Femur (tissue), 1 donor: Measurements from ENCODE around the gene EPS8L3.

Experiments
- DNase-seq: peaks from one replicate; pipeline ENCODE4 v3.0.0-alpha.2; 2017

Gene EPS8L3

DNA sequence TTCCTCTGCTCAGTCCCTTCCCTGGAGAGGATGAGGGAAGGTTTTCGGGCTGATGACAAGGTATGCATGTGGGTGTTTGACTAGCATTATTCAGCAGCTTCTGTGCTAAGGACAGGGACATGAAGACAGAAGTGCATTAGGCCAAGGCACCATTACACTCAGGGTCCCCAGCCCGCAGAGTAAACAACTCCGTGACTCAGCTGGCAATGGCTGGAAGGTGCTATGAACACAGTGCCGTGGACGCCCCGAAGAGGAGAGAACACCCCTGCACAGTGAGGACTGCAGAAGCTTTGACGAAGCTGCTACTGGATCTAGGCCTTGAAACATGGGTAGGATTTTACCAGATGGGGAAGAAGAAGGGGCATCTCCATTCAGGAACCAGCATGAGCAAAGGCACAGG, 13.7 kb upstream of the EPS8L3 start:
- DNase-seq: peak; percentile 17

DNA sequence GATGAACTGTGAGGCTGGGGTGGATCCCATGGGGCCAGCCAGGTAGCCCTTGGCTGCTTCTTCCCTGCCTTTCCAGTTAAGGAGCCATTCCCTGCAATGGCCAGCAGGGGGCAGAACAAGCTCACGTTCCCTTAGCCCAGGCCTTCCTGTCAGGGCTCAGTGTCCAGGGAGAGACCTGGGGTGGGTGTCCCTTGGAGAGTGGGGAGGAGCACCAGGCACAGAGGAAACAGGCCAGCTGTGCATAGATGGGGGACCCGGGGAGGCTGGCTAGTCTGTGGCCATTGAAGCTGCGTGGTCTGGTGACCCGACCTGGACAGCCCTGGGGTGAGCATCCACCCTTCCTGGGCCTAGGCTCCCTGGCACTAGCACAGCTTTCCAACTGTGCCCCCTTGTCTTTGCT, 13.2 kb upstream of the EPS8L3 start:
- DNase-seq: peak; percentile 88

DNA sequence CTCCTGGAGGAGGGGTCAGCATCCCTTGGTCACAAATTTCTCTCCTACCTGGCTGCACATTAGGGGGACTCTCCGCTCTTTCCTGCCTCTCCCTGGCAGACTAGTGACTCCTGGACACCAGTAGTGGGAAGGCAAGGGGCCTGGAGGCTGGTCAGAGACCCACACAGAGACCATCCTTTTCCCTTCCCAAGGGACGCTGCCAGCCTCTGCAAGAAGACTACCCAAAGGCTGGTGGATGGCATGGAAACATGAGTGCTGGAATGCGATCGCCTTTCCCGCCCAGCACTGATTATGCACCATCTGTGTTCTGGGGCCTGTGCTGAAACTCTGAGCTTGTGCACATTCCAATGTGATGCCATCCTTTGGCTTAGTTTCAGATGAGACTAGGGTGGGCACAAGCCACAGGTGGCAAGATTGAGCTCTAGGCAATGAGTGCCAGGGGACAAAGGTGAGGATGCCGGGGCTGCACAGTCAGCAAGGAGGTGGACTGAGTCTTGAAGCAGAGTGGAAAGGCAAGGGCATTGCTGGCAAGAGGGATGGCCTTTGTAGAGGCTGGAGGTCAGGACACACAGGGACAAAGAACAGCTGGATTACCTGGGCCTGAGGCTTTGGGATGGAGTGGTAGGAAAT, 12.6 kb upstream of the EPS8L3 start:
- DNase-seq: peak; percentile 26

DNA sequence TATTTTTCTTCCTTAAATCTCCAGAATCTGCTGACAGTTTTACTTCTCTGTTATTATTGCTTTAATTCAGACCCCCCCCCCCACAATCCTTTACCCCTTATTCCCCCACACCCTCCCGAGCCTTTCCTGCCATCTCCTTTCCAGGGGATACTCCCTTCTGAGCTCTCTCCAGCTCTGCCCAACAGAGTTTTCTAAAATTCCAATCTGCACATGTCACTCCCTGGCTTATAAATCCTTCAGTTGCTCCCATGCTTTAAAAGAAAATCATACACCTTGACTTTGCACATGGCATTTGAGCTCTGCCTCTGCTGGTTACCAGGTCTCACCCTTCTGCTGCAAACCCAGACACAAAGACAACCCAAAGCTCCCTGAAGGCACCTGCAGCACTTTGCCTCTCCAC, 11.7 kb upstream of the EPS8L3 start:
- peak; percentile 18 for DNase-seq

DNA sequence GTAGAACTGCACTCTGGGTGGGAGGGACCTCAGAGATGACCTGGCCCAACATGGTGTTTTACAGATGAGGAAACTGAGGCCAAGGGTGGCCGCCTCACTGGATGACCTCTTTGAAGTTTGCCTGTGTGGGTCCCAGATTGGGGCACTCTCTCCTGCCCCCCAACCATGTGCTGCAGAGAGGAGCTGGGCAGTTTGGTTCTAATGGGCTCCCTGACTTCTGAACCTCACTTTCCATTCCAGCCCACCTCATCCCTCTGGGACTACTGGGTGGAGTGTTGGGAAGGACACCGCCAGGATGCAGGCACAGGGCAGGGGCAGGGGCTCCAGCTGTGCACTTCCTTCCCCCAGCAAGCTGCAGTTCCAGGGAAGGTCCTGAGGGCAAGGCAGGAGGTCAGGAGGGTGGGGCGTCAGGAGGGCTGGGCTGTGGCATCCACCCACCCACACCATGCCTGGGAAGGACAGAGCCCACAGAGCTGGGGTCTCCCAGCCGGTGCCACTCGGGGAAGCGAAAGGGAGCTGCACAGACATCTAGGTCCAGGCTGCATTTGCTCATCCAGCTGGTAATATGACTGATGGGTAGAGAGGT, 10.3 kb upstream of the EPS8L3 start:
- DNase-seq: no peak

DNA sequence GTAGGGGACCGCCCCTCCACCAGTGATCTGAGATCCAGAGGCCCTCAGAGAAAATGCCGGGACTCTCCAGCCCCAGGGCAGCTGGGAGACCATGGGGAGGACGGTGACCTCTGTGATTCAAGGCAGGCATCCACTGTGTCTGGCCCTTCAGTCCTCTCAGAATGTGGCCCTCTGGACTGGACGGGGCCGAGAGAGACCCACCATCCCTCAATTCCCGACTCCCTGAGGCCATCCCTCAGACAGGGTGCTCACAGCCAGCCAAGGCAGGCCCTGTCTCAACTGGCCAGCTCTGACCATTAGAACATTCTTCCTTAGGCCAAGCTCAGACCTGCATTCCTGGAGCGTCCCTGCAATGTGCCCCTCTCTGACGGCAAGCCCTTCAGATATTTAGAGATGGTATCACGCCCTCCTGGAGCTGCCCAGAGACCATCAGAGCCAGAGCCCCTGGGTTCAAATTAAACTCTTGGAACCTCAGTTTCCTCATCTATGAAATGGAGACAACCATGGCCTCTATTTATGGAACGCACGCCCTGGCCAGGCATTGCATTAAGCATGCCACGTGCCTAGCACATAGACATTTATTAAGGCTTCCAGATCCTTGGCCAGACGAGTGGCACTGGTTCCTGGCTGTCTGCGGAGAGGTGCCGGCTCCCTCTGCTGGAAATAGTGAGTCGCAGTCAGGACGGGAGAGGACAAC, 9.6 kb upstream of the EPS8L3 start:
- DNase-seq: peak; percentile 90

DNA sequence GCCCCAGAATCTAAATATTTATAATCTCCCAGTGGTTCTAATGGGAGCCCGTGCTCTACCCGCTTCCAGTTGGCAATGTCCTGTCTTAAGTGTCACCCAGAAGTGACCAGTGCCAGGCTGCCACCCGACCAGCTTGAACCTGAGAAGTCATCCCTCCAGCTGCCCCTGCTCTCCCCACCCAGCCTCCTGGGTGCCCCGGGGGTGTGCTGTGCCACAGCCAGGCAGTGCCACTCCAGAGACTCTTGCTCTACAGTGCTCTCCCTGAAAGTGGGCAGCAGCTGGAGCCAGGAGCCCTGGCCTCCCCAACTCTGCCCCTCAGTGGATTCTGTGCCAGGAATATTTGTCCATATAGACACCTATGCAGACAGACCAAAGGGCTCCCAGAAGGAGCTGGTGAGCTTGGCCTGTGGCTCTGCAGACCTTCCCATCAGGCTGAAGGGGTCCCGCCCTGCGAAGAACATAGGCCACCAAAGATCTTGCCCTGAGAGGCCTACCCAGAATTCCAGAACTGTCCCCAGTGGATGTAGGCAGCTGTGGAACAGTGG, 9.0 kb upstream of the EPS8L3 start:
- no peak for DNase-seq

DNA sequence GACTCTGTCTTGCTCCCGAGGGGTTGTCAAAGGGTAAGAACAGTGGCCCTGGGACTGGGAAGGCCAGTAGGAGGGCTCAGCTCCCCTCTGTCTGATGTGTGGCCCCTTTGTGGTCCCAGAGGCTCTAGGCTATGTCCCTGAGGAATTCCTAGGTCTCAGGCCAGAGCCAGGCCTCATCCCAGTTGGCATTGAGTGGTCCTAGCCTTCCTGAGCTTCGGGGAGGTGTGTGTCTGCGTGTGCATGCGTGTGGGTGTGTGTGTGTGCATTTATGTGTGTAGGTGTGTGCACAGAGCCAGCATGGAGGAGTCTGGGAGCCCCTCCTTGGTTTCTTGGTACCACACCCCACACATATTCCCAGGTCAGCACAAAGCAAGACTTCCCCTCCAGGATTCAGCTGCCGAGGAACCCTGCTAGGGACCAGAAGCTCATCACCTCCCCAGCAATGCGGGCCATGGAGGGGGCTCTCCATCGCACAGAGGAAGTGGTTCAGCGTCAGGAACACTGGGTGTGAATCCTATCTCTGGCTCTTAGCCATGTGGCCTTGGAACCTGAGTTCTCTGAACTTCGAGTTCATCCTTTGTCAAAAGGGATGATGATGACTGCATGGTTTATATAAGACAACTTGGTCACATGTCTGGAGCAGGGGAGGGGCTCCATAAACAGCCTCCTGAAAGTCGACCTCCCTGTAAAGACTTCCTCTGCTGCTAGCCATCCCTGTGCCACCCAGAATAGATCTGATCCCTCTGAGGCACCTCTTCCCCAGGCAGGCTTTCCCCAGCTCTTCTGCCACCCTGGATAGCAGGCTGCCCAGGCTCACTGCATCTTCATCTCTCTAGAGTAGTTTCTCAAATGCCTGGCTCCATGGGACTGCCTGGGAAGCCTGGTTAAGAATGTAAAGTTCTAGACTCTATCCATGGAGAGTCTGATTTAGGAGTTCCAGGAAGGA, 8.3 kb upstream of the EPS8L3 start:
- peak; percentile 16 for DNase-seq

DNA sequence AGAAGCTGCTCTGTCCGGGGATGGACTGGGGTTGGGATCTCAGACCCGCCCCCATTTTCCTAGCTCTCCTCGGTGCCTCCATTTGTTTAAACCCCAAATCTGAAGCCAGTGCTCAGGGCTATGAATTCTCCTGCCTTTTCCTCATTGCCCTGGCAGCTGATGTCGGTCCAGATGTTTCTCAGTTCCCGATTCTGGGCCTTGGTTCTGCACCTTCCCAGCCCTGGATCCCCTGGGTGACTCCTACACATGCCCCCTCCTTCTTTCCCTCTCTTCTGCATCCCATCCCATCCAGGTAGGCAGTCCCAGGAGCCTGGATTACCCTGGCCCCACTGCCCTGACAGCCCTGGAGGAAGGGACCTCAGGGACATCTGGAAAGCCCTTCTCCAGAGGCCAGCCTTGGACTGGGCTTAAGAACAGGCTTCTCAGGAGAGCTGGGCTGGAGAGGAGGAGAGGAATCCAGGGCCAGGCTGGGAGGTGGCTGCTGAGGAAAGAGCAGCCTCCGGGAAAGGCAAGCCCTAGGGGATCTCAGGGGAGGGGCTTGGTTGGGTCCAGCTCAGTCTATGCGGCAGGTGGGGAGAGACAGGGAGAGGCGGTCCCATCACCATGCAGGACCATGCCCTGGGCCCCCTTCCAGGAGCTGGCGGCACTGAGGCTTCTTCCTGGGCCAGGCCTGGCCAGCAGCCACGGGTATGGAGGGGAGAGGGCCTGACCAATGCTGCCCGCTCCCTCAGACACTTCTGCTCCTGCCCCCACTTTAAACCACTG, 6.8 kb upstream of the EPS8L3 start:
- DNase-seq: peak; percentile 69

DNA sequence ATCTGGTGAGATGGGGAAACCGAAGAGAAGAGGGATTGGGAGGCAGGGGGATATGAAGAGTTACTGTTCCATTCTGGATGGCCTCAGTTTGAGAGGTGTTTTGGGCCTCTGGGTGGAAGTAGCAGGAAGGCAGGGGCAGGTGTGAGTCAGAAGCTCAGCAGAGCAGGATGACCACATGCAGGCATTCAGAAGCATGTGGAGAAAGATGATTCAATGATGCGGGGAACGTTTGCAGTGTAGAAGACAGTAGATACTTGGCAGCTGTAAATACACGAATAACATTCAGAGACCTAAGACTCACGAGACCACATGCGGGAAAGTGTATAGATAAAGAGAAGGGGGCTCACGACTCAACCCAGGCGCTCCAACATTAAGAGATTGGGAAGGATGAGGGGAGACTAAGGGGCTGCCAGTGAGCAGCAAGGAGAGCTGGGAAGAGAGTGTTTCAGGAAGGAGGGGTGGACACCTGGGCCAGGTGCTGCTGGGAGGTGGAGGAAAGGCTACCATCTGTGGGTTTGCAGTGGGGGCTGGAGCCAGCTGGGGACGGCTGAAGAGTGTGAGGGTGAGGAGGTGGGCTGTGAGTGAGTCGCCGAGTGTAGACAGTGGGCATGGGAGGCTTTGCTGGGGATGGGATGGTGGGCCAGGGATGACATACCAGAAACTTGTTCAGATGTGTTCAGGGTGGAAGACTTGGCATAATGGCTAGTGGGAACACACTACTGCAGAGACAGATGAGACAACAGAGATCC, 5.8 kb upstream of the EPS8L3 start:
- DNase-seq: peak; percentile 10

DNA sequence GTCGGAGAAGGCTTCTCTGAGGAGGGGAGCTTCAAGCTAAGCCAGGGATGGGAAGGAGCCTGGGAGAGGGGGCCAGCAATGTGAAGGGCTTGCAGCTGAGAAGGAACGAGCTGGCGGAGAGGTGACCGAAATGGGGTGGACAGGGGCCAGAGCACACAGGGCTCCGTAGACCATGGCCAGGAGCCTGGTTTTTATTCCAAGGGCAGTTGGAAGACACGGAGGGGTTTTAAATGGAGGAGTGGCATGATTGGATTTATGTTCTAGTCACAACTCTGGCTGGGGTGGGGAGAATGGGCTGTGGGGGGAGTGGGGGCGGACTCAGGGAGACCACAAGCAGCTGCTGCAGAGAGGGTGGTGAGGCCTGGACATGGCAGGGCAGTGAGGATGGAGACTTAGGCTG, 5.1 kb upstream of the EPS8L3 start:
- peak; percentile 18 for DNase-seq

DNA sequence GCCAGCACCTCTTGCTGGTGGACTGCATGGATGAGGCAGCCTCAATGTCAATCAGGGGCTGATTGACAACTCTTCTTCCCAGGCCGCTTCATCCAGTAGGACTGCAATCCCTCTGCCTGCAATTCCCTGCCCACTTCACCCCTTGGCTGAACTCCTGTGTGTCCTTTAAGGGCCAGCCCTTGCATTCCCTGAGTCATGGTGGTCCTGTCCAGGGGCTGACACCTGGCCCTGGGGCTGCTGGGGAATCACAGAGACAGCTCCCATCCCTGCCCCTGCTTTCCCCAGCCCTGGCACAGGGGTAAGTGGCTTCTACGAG, 4.6 kb upstream of the EPS8L3 start:
- no peak for DNase-seq

DNA sequence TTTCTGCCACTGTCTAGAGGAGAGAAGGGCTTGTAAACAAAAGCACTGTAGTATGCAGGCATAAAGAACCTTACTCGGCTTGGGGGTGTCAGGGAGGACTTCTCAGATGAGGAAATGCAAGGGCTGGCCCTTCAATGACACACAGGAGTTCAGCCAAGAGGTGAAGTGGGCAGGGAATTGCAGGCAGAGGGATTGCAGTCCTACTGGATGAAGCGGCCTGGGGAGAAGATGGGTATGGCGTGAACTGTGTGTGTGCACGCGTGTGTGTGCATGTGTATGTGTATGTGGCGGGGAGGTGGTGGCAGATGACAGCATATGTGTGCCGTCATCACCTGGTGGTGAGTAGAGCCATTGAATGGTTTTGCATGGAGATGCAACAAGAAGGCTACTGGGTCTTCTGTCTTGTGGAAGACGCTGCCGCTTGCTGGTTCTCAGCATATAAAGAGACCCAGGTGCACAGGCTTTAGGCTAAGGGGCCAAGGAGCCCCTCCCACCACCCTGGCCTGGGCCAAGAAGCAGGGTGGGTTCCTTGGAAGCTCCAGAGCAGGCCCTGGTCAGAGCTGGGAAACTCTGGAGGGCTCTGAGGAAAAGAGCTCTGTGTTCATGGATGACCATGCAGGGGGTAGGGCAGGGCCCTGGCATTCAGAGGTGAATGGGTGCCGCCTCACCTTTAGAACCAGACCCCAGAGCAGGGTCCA, 4.1 kb upstream of the EPS8L3 start:
- peak; percentile 14 for DNase-seq

DNA sequence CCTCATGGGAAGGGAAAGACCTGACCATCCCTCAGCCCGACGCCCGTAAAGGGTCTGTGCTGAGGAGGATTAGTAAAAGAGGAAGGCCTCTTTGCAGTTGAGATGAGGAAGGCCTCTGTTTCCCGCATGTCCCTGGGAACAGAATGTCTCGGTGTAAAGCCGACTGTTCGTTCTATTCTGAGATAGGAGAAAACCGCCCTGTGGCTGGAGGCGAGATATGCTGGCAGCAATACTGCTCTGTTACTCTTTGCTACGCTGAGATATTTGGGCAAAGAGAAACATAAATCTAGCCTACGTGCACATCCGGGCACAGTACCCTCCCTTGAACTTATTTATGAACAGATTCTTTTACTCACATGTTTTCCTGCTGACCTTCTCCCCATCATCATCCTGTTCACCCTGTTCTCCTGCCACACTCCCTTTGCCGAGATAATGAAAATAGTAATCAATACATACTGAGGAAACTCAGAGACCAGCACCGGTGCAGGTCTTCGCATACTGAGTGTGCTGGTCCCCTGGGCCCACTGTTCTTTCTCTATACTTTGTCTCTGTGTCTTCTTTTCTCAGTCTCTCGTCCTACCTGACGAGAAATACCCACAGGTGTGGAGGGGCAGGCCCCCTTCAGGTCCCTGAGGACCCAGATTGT, 3.4 kb upstream of the EPS8L3 start:
- DNase-seq: peak; percentile 10

DNA sequence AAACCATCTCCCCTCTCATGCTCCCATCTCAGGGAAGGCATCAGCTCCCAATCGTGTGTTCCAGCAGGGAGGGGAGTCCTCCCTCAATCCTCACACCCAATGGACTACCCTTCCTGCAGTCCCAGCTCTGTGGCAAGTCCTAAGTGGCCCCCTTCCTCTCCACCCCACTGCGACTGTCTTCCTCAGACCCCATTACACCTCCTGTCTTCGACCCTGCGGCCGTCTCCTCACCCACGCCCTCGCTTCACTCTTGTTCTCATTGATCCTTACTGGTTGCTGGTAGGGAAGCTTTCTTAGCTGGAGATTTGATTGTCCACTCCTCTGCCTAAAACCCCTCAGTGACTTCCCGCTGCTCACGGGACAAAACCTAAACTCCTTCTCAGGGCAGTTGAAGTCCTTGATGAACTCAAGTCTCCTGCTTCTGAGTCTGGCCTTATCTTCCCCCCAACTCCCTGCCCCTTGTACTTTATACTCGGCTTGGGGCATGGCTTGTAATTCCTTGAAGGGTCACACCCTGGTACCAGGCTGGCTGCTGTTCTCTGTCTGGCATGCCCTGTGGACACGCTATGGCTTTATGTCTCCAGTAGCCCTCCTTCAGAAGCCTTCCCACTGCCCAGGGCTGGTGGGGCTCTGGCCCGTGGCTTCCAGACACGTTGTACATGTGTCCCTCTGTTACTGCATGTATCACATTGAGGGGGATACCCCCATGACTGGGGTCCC, 2.3 kb upstream of the EPS8L3 start:
- DNase-seq: peak; percentile 7

DNA sequence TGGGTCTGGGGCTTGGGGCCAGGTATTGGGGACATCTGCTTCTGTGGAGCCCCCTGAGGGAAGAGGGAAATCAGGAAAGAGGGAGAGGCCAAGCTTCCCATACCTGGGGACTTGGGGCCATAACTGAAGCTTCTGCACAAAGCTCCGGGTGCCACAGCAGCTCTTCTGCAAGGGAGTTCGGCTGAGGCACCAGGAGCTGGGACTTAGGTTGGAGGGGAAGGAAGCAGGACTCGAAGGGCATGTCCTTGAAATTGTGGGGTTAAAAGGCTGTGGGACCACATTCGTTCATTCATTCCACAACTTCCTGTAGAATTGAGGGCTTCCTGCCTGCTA, 1.7 kb upstream of the EPS8L3 start:
- DNase-seq: peak; percentile 2

DNA sequence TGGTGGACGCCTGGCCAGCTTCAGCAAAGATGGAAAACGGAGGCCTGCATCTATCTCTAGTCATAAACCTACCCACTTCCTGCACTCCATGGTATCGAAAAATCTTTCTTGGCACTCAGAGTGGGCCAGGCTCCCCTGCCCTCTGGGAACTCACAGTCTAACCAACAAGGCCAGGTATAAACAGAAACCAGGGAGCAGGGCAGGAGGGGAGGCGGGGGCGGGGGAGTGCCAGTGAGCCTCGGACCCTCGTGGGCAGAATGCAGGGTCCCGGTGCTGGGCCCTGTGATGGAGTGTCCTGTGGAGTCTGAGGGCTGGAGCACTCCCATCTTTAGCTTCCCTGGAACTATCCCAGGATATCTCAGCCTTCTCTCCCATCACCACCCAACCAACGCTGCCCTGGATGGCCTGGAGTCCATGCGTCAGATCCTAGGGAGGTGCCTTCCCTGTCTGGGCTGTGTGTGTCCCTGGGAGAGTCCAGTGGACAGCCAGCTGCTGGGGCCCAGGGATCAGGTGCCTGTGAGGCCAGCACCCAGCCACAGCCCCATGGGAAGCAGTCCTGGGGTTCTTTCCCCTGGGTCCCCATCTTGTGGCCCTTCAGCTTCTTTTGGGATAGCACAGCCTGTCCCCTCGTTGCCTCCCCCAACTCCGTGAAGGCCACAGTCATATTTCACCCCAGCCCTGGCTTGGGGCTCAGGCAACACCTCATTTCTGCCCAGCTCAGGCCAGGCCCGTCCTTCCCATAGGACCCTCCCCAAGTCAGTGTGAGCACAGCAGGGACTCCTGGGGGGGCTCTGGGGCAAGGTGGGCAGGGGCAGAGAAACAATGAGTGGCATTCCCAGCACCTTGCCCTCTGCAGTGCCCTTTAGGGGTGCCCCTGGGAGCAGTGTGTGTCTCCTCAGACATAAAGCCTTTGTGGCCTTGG, 1.1 kb upstream of the EPS8L3 start:
- DNase-seq: peak; percentile 6

DNA sequence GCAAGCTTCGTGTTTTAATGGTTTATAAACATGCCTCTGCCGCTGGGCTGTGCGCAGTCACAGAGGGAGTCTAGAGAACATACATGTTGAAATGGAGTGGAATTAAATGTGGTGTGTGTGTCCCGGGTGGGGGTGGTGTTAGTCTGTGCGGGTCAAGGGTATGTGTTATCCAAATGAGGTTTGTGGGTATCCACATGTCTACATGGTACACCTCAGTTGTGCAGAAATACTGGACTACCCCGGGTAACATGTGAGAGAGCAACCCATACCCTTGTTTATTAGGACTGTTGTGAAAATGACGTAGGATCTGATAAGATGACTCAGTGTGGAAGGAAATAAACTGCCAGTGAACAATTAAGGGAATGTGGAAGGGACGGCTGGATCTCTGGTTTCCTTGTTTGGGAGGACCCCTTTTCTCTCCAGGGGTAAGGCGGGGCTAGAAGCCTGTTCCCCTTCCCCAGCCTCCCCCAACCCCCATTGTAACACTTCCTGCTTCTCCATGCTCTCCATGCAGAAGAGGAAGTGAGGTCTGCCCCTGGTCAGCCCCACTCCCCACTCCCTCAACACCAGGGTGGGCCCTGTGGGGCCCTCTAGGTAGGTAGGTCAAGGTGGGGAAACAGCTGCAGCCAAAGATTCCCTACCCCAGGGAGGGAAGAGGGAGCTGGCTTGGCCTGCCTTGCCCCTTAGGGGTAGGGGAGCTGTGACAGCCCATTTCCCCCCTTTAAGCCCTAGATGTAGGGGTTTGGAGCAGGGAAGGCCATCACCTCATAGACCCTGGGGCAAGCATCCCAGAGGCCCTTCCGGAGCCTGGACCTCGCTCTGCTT, 690 bp downstream of the EPS8L3 start:
- peak; percentile 36 for DNase-seq
